ENCODE data around the gene PBX1.

Gene PBX1

GRCh38 chr1:164767752-164768402, 208.9 kb downstream of the PBX1 start:
- DNase-seq, result no peak

DNA sequence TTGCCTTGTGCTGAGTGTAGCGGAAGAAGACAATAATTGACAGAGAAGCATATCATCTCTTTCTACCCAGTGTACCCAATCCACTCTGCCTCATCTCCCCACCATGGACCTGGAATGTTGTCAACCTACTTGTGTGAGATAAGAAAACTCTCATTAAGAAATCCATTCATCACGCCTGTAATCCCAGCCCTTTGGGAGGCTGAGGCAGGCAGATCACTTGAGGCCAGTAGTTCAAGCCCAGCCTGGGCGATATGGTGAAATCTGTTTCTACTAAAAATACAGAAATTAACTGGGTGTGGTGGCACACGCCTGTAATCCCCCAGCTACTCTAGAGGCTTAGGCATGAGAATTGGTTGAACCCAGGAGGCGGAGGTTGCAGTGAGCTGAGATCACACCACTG, 209.6 kb downstream of the PBX1 start:
- DNase-seq, result no peak

DNA sequence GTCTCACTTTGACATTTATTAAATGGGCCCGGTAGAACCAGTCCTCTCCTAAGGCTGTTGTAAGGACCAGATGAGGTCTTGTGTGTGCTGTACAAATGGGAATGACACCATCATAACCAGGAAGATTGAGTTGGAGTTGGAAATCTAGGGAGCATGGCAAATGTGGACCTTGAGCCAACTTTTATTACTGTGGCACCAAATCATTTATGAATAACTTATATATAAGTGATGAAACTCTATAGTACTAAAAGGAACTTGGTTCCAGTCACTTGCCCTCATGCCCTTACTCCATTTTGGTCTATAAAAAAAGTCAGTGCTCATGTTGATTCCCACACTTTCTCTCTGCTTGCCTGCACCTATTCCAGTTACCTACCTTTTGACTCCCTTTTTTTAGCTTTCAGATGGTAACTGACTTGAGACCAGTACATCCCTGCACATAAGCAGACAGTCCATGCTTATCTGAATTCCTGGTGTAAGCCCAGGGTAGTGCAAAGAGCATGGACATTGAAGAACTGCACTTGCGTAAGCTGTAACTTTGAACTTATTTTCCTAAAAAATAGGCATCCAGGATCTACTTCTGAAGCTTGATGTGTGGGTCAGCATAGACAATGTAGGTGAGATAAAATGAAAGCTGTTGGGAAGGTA, 210.6 kb downstream of the PBX1 start:
- DNase-seq, result no peak

GRCh38 chr1:164770131-164770529, 211.1 kb downstream of the PBX1 start:
- no peak for DNase-seq

DNA sequence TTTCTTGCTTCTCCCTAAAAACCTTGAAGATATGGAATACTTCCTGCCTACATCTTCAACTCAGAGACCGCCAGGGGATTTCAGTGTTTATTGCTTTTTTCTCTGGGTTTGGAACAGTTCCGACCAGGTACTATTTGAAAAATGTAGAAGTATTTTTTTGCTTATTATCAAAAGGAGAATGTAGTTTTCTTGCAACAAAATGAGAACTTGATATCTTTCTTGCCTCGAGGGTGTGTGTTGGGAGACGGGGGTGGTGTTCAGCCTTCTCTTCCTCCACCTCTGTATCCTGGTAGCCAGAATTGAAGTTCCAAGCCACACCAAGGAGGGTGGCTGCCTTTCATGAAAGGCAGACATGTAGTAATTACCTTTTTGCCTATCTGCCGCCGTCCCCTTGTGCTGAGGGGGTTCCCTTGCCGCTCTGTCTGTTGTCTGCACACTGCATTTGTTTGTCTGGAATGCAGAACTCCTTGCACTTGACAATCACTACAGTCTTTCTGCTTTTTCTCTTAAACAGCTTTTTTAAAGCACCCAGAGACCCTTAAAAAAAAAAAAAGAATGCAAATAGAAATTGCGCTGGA, 212.1 kb downstream of the PBX1 start:
- DNase-seq, result no peak

DNA sequence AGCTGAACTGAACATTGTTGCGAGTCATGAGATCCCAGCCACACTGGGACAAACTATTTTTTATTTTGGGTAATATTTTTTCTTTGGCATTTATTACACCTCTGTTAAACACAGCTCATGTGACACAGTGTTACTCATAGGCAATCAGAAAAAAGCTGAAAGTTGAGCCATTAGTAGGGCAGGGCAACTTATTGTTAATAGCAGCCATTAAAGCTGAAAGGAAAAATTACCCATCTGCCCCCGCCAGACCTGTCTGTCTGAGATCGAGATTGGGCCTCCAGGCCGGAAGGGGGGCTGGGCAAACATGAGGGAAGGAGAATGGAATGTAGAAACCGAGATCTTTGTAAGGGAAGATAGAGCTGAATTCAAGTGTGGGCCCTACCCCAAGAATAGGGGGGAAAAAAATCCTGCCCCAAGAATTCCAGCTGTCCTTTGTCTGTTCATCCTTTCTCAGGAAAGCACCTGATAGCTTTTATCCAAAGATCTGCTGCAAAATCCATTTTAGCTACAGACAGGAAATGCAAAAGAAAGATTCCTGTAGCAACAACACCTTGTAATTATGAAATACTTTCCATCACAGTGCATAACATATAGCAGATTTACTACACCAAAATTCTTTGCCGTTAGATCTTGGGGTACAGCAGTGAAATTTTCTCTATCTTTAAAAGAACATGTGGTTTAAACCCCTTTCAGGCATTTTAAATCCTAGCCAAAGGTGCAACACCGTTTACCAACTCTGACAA, 212.8 kb downstream of the PBX1 start:
- DNase-seq, result no peak

DNA sequence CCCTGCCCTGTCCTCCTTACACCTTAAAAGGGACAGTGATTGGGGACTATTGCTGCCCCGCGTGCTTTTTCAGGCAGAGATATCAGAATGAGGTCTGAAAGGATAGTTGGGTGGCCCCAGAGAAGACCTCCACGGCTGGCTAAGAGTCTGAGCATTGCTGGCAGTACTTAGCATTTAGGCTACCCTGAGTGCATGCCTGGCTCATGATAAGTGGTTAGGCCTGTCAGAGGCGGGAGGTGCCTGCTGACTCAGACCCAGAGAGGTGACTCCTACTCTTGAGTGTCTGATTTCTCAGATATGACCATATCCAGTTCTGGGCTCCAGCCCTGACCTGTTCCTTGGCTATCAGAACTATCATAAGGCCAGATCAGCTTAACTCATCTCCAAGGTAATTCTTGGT, 213.7 kb downstream of the PBX1 start:
- DNase-seq, result no peak

DNA sequence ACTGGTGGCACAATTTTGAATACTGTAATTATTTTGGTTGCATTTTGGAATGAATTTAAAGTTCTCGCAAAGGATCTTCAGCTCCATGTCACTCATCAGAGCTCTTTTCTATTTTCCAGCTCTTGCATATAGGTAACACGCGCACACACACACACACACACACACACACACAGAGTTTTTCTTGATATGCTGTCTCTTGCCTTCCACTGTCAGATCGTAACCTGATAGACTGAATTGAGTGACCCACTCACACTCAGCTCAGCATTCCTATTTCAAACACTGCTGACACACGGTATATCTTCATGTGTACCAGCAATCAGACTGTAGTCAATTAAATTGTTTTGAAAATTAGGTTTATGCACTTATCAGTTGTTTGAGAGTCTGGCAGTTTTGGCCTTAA, 214.1 kb downstream of the PBX1 start:
- no peak for DNase-seq

DNA sequence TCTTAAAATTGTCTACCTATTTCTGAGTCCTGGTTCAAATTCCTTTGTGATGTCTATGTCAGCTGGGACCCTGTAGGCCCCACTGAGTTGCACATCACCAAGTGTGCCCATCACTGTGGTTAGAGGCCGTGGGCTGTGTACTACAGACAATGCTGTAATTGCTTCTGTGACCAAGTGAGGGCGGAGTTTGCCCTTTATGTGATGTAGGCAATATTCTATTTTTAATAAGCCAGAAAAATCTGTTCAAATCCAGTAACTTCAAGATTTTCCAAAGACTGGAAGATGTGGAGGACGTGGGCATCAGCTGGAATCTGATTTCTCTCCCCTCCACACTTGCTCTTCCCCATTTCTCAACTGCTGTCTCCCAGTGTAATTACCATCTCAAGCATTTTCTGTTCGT, 215.4 kb downstream of the PBX1 start:
- DNase-seq, result no peak

- DNase-seq, result no peak
These were observed 216.1 kb downstream of the PBX1 start for GRCh38 chr1:164774819-164775654.

DNA sequence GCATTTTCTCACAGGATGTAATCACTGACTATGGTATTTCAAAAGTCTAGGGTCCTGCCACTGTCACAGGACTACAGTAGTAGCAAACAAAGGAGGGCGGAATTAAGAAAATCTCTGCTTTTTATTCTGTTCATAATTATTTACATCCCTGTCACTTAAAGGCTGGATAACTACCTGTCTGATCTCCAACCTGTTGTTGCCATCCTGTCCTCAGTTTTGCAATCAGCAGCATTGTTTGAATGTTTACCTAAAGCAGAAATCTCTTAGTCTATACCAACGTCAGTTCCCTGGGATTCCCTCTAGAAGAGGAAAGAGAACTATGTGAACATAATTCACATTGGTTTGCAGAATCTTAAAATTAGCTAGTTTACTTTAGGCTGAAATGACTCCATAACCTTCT, 218.5 kb downstream of the PBX1 start:
- no peak for DNase-seq

- no peak for DNase-seq
These were observed 220.4 kb downstream of the PBX1 start for GRCh38 chr1:164779376-164779775.

DNA sequence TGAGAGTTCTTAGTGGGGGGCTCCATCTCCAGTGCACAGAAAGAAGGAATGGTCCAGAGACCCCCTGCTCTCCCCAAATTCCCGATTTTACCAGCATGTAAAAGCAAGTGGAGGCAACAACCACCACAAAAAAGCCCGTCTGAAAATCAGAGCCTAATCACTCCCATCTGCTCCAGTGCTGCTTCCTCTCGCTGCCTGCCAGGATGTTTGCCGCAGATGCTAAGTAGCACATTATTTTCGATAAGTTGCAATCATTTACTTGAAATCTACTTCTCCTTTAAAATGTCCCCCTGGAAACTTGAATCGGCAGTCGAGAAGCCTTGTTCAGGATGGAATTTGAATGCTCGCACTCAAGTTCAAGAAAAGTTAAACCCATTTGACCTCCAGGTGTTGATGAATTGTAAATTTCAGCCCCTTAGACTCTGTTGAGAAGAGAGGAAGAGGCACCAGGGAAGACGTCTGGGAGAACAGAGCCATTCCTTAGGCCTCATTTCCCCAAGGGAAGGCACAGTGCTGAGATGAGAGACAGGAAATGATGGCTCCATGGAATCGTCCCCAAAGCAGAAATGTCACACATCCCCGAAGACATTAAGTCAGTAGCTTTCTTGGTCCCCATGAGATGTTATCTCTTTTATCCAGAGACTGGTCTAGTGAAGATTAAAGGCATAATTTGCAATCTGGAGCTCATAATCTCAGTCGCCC, 221.3 kb downstream of the PBX1 start:
- no peak for DNase-seq

DNA sequence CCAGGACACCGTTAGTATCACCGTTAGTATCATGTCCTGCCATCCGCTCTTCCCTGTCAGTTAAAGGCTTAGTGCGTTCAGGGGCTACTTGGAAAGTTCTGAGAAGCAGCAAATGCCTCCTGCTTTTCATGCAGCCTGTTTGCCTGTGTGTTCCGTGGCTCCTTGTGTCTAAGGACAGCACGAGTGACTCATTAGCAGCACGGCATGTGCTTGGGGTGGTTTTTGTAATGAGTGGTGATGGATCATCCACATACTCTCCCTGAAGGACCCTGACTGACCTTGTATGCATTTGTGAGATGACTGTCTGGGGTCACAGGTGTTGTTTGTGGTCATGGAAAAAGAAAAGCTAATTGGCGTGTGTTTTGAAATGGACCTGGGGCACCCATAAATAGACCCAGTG, 221.9 kb downstream of the PBX1 start:
- no peak for DNase-seq

GRCh38 chr1:164781972-164782371, 223.0 kb downstream of the PBX1 start:
- no peak for DNase-seq

DNA sequence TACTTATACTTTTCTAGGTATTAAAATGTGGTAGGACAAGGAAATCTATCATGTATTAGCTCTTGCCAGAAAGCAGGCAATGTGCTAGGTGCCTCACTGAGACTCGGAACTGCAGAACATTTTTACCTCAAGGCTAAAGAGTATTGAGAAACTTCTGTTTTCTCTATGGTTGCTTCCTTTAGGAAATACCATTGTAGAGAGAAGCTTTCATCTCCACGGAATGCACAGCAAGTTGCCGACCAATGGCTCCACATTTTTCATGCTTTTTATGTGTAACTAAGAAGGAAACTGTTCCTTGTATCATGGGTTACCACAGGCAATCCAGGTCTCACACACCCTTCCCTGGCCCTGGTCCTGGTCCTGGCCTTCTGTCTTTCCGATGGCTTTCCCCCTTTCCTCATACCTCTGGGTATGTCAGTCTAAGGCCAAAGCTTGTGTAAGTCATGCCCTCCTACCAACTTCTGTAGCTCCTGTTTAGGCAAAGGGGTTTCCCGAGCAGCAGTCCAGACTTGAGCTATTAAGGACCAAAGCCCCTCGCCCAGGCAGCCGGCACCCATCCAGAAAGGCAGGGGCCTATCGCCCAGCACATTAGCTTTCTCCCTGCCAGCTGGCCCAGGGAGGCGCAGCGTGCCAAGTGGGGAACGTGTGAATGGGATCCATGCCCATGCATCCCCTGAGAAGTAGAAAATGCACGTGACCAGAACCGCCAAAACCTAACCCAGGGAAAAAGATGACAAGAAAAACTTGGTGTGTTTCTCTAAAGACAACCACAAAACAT, 225.0 kb downstream of the PBX1 start:
- no peak for DNase-seq

- DNase-seq, result no peak
These were observed 226.0 kb downstream of the PBX1 start for GRCh38 chr1:164784960-164785359.

DNA sequence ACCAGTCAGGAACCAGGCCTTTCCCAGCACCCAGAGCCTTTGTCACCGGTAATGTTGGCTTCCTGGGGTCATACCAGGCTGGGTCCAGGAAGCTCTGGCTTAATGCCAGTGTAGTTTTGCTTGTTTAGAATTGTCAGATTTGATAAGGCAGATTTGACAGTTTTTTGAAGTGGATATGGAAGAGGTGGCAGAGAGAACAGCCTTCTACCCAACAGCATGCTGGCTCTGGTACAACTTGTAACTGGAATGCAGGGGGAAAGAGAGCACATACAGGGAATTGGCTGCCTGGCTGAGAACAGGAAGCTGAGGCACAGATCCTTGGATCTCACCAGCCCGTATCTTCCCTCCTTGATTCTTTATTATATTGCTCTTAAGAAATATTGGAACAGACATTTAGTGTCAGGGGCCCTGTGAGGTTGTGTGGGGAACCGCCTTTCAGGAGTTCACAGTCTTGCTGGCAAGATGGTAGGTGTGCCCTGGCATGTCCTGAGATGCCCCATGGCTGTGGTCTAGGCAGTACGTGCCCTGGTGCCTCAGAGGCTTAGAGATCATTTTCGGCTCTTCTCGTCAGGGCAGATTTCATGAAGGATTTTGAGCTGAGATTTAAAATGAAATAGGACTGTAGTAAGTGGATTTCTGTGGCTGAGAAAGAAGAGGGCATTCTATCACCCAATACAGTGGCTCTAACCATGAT, 227.0 kb downstream of the PBX1 start:
- DNase-seq, result no peak

- DNase-seq, result peak; percentile 37
These were observed 228.2 kb downstream of the PBX1 start for GRCh38 chr1:164786980-164787833.

- no peak for DNase-seq
These were observed 228.8 kb downstream of the PBX1 start for GRCh38 chr1:164787834-164788231.
